HG03571 (cell line): ENCODE results near the gene SLC35B2.
A peak's percentile ranks its signal among the peaks of the same experiment; 100 is the strongest.

ENCODE experiments used
- ATAC-seq: cut with Tn5 transposase; IDR thresholded peaks from one replicate; pipeline ENCODE4 v1.9.1; 2021; ENCODE audit not compliant: unreplicated experiment

SLC35B2 gene, protein sequence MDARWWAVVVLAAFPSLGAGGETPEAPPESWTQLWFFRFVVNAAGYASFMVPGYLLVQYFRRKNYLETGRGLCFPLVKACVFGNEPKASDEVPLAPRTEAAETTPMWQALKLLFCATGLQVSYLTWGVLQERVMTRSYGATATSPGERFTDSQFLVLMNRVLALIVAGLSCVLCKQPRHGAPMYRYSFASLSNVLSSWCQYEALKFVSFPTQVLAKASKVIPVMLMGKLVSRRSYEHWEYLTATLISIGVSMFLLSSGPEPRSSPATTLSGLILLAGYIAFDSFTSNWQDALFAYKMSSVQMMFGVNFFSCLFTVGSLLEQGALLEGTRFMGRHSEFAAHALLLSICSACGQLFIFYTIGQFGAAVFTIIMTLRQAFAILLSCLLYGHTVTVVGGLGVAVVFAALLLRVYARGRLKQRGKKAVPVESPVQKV

GRCh38 chr6:44257025-44257752 is at the start of gene SLC35B2:
TSS of gene SLC35B2 (minus strand) at chr6:44257528. CDS start at chr6:44257410, 118 bp downstream.
- peak; percentile 45 for ATAC-seq

DNA sequence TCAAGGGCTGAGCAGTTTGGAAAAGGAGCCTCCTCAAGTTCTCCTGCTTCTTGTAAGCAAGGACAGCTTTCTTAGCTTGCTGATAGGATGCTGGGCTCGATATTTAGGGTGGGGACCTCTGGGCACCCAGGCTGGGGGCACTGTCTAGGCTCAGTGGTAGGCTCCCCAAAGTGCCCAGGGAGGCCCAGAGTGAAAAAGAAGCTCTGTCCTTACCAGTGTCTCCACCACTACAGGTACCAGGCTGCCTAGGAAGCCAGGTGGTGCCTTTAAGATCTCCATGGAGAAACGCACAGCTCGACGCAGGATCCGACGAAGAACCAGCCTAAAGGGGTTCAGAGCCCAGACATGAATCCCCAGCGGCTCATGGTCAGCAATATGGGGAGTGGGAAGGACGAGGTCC is 49.4 kb upstream of the SLC35B2 start:
- ATAC-seq, result no peak

GRCh38 chr6:44305200-44305725 is 47.9 kb upstream of the SLC35B2 start:
- no peak for ATAC-seq

DNA sequence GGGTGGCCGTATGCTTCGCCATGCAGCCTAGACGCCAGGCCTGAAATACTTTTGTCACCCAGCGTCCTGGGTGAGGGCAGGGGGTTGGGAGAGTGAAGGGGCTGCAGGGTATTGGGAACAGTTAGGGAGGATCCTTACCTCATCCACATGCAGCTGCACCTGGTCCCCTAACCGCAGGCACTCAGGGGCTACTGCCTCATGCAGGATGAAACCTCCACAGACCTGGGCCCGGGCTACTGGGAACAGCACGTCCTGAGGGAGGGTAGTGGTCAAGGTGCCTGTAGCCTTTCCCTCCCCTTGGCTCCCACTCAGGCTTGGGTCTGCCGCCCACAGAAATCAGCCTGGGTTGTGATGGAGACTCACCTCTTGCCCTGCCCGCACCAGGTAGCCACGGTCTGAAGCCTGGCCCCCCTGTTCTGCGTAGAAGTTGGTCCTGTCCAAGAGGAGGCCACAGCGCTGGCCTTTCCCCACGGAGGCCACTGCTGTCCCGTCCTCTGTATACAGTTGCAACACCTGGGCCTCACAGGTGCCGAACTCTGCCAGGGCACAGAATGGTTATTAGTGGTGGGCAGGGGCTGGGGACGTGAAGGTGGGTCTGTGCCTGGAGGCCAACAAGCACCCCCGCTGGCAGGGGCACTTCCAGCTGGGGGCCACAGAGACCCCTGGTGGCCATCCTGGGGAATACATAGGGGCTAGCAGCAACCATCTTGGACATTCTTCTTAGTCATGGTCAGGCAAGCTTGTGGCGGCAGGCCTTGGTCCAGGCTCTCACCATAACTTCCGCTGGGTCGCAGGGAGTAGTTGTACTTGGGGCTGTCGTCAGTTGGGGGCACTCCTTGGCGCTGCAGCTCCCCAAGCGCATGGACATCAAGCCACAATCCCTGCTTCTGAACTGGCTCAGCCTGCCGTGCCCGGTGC is 47.2 kb upstream of the SLC35B2 start:
- ATAC-seq, result peak; percentile 56

GRCh38 chr6:44303842-44304241 is 46.5 kb upstream of the SLC35B2 start:
- no peak for ATAC-seq

GRCh38 chr6:44302856-44303255 is 45.5 kb upstream of the SLC35B2 start:
- ATAC-seq, result no peak

GRCh38 chr6:44301782-44302564 is 44.6 kb upstream of the SLC35B2 start:
- no peak for ATAC-seq

- no peak for ATAC-seq
Observed at GRCh38 chr6:44301106-44301505, 43.8 kb upstream of the SLC35B2 start.

GRCh38 chr6:44300292-44300823 is 43.0 kb upstream of the SLC35B2 start:
- no peak for ATAC-seq

DNA sequence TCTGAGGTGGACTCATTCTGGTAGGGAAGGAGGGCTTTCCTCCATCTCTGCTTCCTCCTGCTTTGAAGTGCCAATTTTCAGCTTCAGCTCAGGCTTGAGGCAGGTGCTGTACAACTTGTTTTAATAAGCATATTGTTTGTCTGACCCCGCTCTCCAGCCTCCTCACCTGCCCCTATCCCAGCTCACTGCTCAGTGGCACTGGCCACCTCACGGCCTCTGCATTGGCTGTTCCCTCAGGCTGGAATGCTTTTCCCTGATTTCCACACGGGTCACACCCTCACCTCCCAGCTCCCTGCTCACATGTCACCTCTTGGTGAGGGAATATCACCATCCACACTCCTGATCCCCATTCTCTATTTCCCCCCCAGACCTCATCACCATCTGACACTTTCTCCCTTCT is 41.5 kb upstream of the SLC35B2 start:
- ATAC-seq, result no peak

DNA sequence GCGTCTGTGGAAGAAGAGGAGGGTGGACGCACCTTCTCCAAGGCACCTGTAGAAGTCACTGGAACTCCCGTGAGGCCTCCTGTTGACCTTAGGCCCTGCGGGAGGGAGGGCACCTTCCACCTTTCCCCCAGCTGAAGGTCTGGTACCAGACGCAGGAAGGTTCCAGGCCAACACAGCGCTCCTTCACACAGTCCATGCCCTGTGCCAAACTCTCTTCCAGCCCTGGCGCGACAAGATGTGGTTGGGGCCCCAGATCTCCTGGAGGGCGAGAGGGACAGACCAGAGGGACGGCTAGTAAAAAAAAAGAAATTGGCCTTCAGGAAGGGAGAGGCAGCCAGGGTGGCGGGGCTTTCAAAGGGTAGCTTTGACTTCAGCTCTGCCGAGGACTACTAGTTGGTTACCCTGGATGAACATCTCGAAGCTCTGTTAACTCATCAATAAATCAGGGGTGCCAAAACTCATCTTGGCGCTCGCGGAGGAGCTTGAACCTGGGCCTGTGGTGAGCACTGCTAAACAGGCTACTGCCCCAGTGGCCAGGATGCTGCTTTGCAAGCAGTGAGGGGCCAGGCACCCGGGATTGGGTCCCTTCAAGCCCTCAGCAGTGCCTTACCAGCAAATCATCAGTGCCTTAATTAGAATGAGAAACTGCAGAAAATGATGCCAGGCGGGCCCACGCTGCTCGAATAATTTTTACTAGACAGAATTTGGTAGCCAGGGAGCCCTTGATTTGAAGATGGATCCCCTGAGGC is 40.9 kb upstream of the SLC35B2 start:
- no peak for ATAC-seq

GRCh38 chr6:44297063-44298038 is 40.0 kb upstream of the SLC35B2 start:
- no peak for ATAC-seq

GRCh38 chr6:44294832-44295791 is 37.8 kb upstream of the SLC35B2 start:
- no peak for ATAC-seq

- no peak for ATAC-seq
Observed at GRCh38 chr6:44292661-44293365, 35.5 kb upstream of the SLC35B2 start.

- no peak for ATAC-seq
Observed at GRCh38 chr6:44291841-44292240, 34.5 kb upstream of the SLC35B2 start.

DNA sequence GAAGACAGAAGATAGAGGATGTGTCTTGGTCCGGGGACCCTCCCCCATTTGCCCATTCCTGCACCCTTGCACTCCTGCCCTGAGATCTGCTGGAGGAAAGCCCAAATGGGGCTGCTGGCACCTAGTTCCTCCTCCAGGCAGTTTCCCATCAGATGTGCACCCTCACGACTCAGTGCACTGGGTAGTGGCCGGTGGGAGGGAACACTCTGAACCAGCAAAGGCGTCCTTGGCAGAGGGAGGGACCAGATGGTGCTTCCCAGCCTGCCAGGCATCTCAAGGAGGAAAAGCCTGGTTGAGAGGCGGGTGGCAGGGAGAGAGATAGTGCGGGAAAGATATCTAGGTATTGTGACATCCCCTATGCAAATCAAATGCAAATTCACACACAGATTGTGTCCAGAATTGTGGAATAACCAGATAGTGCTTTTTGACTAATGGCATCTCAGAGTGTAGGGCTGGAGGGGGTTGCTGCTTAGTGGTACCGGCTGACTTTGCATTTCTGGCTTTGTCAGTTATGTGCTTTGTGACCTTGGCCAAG is 32.5 kb upstream of the SLC35B2 start:
- ATAC-seq, result no peak
